ENCODE data around the gene KIF23.

The KIF23 gene

DNA sequence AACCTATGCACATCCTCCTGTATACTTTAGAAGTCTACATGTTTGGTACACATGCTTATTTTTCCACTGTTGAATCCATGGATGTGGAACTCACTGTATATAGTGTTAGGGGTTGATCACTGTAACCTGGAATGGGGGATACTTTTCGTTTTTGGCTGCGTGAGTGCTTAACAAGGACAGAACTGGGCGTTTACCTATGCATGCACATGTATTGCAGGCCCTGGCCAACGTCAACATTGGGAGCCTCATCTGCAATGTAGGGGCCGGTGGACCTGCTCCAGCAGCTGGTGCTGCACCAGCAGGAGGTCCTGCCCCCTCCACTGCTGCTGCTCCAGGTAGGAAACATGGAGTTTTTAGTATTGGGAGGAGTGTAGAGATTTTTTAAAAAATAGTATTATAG lies 40.8 kb downstream of the KIF23 start:
- Histone ChIP-seq H3K4me2 (ENCODE audit: insufficient read depth, low read length) (peak overlapping the region; percentile 88; the same call in 1 of the 2 replicates), H2AFZ (ENCODE audit: low read depth, low read length) (no peak overlapping the region), H4K20me1 (ENCODE audit: insufficient read depth, low read length) (peaks cover 32% of the 10 kb centered on the region), H3K27me3 (ENCODE audit: insufficient read depth, low read length, poor library complexity) (no peaks in the 10 kb centered on the region), H3K36me3 (ENCODE audit: insufficient read depth, low read length) (peaks cover 44% of the 10 kb centered on the region), H3K79me2 (ENCODE audit: insufficient read depth, low read length) (peaks cover 31% of the 10 kb centered on the region), H3K4me3 (ENCODE audit: low read depth in 1 of 2, low read length in 2 of 2) (peak overlapping the region in 1 of 2 experiments; percentile 86; a peak in 1 of 4 replicates), H3K9me3 (ENCODE audit: insufficient read depth, low read length, severe bottlenecking) (no peaks in the 10 kb centered on the region), H3K4me1 (ENCODE audit: insufficient read depth, low read length) (peaks cover 37% of the 10 kb centered on the region), H3K9ac (ENCODE audit: low read depth, low read length) (no peak overlapping the region; the same call in 1 of the 2 replicates), H3K27ac (ENCODE audit: low read length) (no peak overlapping the region)
- TF ChIP-seq EZH2 (IDR thresholded peaks at IDR 0.05; ENCODE audit: borderline replicate concordance, low read depth, low read length, severe bottlenecking) = no peak
- TF ChIP-seq, protein P1, sequence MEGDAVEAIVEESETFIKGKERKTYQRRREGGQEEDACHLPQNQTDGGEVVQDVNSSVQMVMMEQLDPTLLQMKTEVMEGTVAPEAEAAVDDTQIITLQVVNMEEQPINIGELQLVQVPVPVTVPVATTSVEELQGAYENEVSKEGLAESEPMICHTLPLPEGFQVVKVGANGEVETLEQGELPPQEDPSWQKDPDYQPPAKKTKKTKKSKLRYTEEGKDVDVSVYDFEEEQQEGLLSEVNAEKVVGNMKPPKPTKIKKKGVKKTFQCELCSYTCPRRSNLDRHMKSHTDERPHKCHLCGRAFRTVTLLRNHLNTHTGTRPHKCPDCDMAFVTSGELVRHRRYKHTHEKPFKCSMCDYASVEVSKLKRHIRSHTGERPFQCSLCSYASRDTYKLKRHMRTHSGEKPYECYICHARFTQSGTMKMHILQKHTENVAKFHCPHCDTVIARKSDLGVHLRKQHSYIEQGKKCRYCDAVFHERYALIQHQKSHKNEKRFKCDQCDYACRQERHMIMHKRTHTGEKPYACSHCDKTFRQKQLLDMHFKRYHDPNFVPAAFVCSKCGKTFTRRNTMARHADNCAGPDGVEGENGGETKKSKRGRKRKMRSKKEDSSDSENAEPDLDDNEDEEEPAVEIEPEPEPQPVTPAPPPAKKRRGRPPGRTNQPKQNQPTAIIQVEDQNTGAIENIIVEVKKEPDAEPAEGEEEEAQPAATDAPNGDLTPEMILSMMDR (IDR thresholded peaks at IDR 0.05; ENCODE audit: borderline replicate concordance, extremely low read depth, low read length, poor library complexity, severe bottlenecking) = no peak
- no peak for DNase-seq
- ATAC-seq (ENCODE audit: insufficient read depth, low read depth) = no peak

DNA sequence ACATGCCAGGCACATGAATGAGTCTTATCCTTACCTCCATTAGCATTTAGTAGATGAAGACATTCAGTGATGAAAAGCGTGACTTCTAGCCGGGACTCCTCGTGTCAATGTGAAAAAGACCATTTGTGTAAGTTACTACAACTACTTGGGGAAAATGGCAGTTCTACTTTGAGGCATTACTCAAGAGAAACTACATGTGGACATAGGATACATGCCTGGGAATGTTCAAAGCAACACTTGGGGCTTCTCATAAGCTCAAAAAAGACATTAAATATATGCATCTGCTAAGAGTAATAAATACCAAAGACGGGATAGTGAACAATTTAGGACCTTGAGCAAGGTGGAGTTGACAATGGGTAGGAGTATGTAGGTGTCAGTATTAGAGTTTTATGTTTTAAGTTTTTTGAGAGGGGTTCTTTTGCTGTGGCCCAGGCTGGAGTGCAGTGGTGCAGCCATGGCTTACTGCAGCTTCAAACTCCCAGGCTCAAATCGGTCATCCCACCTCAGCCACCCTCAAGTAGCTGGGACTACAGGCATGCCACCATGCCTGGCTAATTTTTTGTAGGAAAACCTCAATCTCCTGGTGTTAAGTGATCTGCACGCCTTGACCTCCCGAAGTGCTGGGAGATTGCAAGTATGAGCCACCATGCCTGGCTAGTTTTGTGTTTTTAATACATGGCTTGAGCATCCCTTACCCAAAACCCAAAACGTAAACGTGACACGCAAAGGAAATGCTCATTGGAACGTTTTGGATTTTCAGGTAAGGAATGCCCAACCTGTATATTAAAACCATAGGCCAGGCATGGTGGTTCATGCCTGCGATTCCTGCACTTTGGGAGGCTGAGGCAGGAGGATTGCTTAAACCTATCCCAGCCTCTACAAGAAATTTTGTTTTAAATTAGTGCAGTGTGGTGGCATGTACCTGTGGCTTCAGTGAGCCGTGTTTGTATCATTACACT lies 42.3 kb downstream of the KIF23 start:
- H3K4me1 ChIP-seq (ENCODE audit: insufficient read depth, low read length) = peaks cover 30% of the 10 kb centered on the region
- no peak overlapping the region for H2AFZ ChIP-seq (ENCODE audit: low read depth, low read length)
- H3K9me3 ChIP-seq (ENCODE audit: insufficient read depth, low read length, severe bottlenecking) = no peaks in the 10 kb centered on the region
- H3K27ac ChIP-seq (ENCODE audit: low read length) = no peak overlapping the region
- H3K4me2 ChIP-seq (ENCODE audit: insufficient read depth, low read length) = no peak overlapping the region
- H3K9ac ChIP-seq (ENCODE audit: low read depth, low read length) = no peak overlapping the region
- ATAC-seq (ENCODE audit: insufficient read depth, low read depth) (no peak), DNase-seq (no peak)
- no peaks in the 10 kb centered on the region for H3K27me3 ChIP-seq (ENCODE audit: insufficient read depth, low read length, poor library complexity)
- H4K20me1 ChIP-seq (ENCODE audit: insufficient read depth, low read length) = peaks cover 32% of the 10 kb centered on the region
- H3K4me3 ChIP-seq (ENCODE audit: low read depth in 1 of 2, low read length in 2 of 2) = no peak overlapping the region
- peaks cover 44% of the 10 kb centered on the region for H3K36me3 ChIP-seq (ENCODE audit: insufficient read depth, low read length)
- TF ChIP-seq, protein P1 (IDR thresholded peaks at IDR 0.05; ENCODE audit: borderline replicate concordance, extremely low read depth, low read length, poor library complexity, severe bottlenecking) = no peak
- TF ChIP-seq EZH2 (IDR thresholded peaks at IDR 0.05; ENCODE audit: borderline replicate concordance, low read depth, low read length, severe bottlenecking) = no peak
- H3K79me2 ChIP-seq (ENCODE audit: insufficient read depth, low read length) = peaks cover 31% of the 10 kb centered on the region

DNA sequence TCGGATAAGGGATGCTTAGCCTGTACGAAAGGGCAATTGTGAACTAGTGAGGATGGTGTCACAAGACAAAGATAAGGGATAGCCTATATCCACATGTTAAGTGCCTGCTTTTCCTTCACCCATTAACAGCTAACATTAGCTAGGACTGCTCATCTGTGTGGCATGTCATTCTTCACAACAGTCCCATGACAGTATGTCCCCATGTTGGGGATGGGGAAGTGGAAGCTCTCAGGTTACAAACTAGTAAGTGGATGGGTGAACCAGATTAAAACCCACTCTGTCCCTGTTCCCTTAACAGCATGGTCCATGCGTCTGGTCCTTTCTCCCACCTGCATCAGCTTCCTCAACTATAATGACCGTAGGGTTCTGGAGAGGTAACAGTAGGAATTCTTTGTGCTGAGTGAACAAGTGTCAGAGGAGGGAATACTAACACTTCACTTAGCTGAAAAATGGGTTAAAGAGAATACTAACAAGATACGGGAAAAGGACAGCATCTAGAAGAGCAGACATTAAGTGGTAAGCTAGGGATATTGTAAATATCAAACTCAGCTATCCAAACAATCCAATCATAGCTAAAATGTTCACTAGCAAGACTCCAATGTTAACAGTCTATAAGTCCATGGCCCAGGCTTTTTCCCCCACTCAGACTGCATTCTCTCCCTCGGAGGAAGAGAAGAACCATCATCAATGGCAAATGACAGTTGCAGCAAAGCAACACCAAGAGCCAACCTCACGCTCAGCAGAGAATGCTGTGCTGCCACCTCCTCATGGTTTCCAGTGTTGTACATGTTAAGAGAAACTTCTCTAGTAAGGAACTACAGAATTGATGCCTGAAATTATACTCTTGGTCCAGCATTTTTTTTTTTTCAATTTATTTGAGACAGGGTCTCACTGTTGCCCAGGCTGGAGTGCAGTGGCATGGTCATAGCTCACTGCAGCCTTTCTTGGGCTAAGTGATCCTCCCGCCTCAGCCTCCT lies 43.4 kb downstream of the KIF23 start:
- H3K4me2 ChIP-seq (ENCODE audit: insufficient read depth, low read length) = no peak overlapping the region
- H3K4me3 ChIP-seq (ENCODE audit: low read depth in 1 of 2, low read length in 2 of 2) = no peak overlapping the region
- H3K27ac ChIP-seq (ENCODE audit: low read length) = no peak overlapping the region
- peaks cover 44% of the 10 kb centered on the region for H3K36me3 ChIP-seq (ENCODE audit: insufficient read depth, low read length)
- H3K79me2 ChIP-seq (ENCODE audit: insufficient read depth, low read length) = peaks cover 31% of the 10 kb centered on the region
- DNase-seq = no peak
- H2AFZ ChIP-seq (ENCODE audit: low read depth, low read length) = no peak overlapping the region
- H3K9ac ChIP-seq (ENCODE audit: low read depth, low read length) = no peak overlapping the region
- H3K4me1 ChIP-seq (ENCODE audit: insufficient read depth, low read length) = peaks cover 32% of the 10 kb centered on the region
- no peak for ATAC-seq (ENCODE audit: insufficient read depth, low read depth)
- peaks cover 32% of the 10 kb centered on the region for H4K20me1 ChIP-seq (ENCODE audit: insufficient read depth, low read length)
- no peaks in the 10 kb centered on the region for H3K9me3 ChIP-seq (ENCODE audit: insufficient read depth, low read length, severe bottlenecking)
- TF ChIP-seq, protein P1 (IDR thresholded peaks at IDR 0.05; ENCODE audit: borderline replicate concordance, extremely low read depth, low read length, poor library complexity, severe bottlenecking) = no peak
- TF ChIP-seq EZH2 (IDR thresholded peaks at IDR 0.05; ENCODE audit: borderline replicate concordance, low read depth, low read length, severe bottlenecking) = no peak
- H3K27me3 ChIP-seq (ENCODE audit: insufficient read depth, low read length, poor library complexity) = no peaks in the 10 kb centered on the region
